RWPE1 (cell line): ENCODE data around the gene NFYC.

ENCODE experiments used
- CTCF ChIA-PET: fragments of 350-600 bp; sonication (Branson Sonifier 250); formaldehyde crosslinking; extraction: SDS; loops from one replicate; lab custom pipeline; 2021; lab: Yijun Ruan, JAX
- POLR2A ChIA-PET: fragments of 400-600 bp; formaldehyde crosslinking; extraction: SDS; loops from one replicate; lab custom pipeline; 2020; ENCODE audit warnings: antibody characterized with exemption; ENCODE audit not compliant: low non-redundant PET; lab: Yijun Ruan, JAX
- DNase-seq: peaks from one replicate; pipeline ENCODE4 v3.0.0; 2012; ENCODE audit warnings: low spot score
- H3K27ac ChIP-seq: fragments of 450-650 bp; 2 replicates; pipeline ENCODE4 v1.5.1; 2017
- TF ChIP-seq, protein P1 (sequence below): fragments of 450-650 bp; conservative IDR thresholded peaks from 2 replicates; pipeline ENCODE4 v1.5.1; 2017; ENCODE audit warnings: low read depth, mild to moderate bottlenecking

NFYC gene

DNA sequence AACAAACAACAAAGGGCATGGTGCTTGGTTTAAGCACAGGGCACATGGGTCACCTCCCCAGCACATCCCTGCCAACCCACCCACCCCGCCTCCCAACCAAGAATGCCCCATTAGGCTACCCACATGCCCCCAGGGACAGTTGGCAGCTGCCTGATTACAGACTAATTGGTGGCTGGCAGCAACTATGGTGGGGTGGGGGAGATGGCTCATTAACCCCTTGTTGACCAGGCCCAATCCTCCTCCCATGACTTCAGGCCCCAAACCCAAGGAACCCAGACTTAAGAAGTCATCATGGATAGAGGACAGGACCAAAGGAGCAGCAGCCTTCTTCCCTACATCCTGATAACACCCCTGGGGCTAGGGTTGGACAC lies 27.4 kb upstream of the NFYC start:
- ChIA-PET CTCF (no interaction called here), POLR2A (no interaction called here)
- TF ChIP-seq, protein P1, sequence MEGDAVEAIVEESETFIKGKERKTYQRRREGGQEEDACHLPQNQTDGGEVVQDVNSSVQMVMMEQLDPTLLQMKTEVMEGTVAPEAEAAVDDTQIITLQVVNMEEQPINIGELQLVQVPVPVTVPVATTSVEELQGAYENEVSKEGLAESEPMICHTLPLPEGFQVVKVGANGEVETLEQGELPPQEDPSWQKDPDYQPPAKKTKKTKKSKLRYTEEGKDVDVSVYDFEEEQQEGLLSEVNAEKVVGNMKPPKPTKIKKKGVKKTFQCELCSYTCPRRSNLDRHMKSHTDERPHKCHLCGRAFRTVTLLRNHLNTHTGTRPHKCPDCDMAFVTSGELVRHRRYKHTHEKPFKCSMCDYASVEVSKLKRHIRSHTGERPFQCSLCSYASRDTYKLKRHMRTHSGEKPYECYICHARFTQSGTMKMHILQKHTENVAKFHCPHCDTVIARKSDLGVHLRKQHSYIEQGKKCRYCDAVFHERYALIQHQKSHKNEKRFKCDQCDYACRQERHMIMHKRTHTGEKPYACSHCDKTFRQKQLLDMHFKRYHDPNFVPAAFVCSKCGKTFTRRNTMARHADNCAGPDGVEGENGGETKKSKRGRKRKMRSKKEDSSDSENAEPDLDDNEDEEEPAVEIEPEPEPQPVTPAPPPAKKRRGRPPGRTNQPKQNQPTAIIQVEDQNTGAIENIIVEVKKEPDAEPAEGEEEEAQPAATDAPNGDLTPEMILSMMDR: no peak
- no peak for DNase-seq
- no peak overlapping the region for H3K27ac ChIP-seq

DNA sequence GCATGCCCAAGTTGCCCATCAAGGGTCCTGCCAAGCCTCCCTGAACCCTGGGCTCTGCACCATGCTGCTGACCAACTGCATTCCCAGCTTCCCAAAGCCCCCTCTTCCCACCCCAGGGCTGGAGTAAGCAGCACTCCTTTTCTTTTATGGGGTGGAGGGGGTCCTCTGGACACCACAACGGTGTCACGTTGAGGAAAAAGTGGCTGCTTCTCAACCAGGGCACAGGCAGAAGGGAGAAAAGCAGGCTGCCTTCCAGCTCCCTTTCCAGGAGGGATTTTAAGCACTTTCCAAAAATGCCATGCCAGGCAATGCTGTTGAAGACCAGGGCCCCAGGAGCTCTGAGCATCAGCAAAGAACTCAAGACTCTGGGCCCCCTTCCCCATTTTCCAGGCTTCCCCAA lies 26.7 kb upstream of the NFYC start:
- TF ChIP-seq, protein P1: no peak
- H3K27ac ChIP-seq: no peak overlapping the region
- POLR2A ChIA-PET: no interaction called here
- CTCF ChIA-PET: no interaction called here
- DNase-seq: no peak

DNA sequence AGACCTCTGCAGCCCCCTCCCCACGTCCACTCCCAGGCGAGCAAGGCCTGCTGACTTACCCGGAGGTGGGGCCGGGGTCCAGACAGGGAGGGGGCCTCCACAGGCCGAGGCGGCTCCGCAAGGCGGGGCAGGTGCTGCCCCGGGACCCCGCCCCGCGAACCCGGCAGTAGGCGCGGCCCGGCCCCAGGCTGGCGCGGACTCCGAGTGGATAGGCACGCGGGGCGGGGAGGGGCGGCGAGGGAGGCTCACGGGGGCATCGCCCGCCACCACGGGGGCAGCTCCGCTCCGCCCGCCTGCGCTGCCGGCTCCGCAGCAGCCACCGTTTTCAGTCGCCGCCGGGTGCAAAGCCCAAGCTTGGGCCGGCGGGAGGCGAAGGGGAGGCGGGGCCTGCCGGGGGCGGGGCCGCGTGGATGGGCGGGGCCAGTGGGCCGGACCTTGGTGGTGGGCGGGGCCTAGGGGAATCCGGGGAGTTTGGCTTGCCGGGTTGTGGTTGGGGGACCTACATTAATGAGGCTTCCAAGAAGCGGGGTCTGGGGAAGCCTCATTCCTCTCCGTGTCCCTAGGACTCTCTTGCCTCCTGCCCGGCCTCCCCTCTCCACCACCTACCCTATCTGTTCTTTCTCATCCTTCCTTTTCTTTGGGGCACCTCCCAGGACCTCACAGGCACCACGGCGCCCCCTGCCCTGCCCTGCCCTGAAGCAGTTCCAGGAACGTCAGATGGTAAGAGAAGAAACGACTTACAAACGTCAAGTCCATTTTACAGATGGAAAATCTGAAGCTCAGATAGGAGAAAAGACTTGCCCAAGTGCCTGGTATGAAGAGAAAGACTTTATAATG lies 26.0 kb upstream of the NFYC start, which contains the start of gene RIMS3:
Gene RIMS3, minus strand, starts transcription at position 348 of the 837 bp plus-strand sequence. CDS start 23,757 bp downstream, outside the sequence.
- peak; percentile 85 for DNase-seq
- TF ChIP-seq, protein P1: no peak
- ChIA-PET CTCF (interaction anchor here (0.7 kb wide), 1 partner anchor 40 kb away, joined by 3 read pairs; no protein-coding TSS in a partner anchor), POLR2A (no interaction called here)
- H3K27ac ChIP-seq: no peak within 1 kb of the TSS

DNA sequence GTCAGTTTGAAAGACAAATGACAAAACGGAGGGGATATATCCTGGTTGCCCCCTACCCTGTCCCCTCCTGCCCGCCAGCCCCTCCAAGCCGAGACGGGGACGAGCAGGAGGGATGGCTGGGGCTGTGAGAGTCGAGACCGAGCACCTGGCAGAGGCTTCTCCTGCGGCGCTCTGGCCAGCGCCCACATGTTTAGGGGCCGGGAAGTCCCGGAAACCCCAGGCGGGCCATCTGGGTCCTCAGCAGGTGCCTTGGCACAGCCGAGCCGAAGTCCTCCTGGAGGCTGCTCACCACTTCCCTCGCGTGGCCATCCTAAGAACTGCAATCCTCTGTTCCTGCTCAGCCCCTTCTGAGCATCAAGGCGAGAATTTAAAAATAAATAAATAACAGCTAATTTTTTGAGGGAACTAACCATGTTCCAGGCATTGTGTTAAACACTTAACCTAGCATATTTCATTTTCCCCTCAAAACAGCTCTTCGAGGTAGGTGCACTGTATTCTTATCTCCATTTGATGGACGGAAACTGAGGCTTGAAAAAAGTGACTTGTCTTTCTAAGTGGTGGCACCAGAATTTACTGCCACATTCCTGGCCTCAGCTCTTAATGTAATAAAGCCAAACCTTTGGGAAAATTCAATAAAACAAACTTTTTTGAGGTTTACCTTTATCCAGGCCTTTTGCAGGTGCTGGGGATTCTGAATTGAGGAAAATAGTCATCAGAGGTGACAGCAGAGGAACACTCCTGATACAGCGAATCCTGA lies 22.6 kb upstream of the NFYC start:
- TF ChIP-seq, protein P1: peak; percentile 94
- no peak overlapping the region for H3K27ac ChIP-seq
- peak; percentile 70 for DNase-seq
- ChIA-PET CTCF (interaction anchor here (0.6 to 1.9 kb wide), 7 partner anchors 12 to 136 kb away, joined by 3 to 11 read pairs (median 6); no protein-coding TSS in a partner anchor), POLR2A (no interaction called here)

DNA sequence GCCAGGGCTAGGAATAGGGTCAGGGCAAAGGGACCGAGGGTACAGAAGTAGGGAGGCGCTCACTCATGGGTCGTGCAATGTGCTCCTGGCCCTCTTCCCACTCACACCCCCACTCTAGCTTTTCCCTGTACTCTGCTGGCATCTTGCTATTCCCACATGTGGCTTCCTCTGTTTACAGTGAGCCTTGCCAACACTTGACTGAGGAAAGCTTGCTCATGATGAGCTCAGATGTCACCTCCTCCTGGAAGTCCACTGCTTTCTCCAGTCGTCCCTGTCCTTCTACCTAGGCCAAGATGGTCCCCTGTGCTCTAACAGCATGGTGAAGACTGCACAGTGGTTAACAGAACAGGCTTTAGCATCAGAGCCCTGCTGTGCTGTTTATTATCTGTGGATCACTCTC lies 18.1 kb upstream of the NFYC start:
- no peak overlapping the region for H3K27ac ChIP-seq
- no peak for DNase-seq
- TF ChIP-seq, protein P1: no peak
- ChIA-PET CTCF (no interaction called here), POLR2A (no interaction called here)

DNA sequence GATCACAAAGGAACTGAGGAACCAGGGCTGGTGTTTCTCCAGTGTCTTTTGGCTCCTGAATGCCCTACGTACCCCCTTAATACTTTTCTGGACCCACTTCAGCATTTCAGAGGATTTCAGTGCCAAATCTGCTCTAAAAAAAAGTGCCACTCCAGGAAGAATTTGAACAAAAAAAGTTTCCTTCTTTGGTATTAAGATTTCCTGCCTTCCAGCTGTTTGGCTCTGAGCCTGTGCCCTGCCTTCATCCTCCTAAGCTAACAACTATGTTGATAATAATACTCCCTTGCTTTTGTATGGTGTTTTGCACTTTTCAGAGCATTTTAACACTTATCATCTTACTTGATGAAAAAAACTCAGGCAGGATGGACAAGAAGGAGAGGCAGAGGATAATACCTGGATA lies 15.0 kb upstream of the NFYC start:
- H3K27ac ChIP-seq: no peak overlapping the region
- no peak for DNase-seq
- POLR2A ChIA-PET: no interaction called here
- TF ChIP-seq, protein P1: no peak
- CTCF ChIA-PET: interaction anchor here (0.9 kb wide), 1 partner anchor 98 kb away, joined by 3 read pairs; no protein-coding TSS in a partner anchor
